A673 (cell line): ENCODE data around the gene SMPDL3B.

Experiments used
- EZH2 ChIP-seq: fragments of 200-600 bp; sonication (generic); IDR thresholded peaks from 2 replicates; pipeline ENCODE4 v1.6.1; 2017; ENCODE audit warnings: borderline replicate concordance, low read depth, mild to moderate bottlenecking, mixed read lengths, antibody characterized with exemption, low read length; ENCODE audit not compliant: poor library complexity, severe bottlenecking
- TF ChIP-seq, protein P1 (sequence below): fragments of 300-800, 200-600 bp; sonication (generic); conservative IDR thresholded peaks from 2 replicates; pipeline ENCODE4 v1.5.1; 2017; ENCODE audit warnings: low read depth, mild to moderate bottlenecking, antibody characterized with exemption, low read length, moderate library complexity, mixed read lengths

DNA sequence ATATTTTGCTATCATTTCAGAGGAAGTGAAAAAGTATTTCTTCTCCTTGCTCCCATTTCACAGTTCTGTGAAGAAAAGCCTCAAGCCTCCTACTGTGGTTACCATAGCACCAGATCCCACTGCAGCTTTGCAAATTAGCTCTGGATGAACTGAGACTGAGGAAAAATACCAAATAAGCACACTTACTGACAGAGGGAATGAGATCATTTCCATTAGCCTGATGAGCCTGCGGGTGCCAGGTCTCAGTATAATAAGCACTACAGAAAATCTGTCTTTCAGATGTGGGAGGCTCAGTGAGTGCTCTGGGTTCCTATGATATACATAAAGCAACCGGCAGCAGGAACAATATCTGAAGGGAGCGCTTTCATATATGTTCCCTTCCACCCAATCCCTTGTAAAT is 46.3 kb downstream of the SMPDL3B start:
- TF ChIP-seq, protein P1, sequence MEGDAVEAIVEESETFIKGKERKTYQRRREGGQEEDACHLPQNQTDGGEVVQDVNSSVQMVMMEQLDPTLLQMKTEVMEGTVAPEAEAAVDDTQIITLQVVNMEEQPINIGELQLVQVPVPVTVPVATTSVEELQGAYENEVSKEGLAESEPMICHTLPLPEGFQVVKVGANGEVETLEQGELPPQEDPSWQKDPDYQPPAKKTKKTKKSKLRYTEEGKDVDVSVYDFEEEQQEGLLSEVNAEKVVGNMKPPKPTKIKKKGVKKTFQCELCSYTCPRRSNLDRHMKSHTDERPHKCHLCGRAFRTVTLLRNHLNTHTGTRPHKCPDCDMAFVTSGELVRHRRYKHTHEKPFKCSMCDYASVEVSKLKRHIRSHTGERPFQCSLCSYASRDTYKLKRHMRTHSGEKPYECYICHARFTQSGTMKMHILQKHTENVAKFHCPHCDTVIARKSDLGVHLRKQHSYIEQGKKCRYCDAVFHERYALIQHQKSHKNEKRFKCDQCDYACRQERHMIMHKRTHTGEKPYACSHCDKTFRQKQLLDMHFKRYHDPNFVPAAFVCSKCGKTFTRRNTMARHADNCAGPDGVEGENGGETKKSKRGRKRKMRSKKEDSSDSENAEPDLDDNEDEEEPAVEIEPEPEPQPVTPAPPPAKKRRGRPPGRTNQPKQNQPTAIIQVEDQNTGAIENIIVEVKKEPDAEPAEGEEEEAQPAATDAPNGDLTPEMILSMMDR: no peak
- TF ChIP-seq EZH2: no peak
